GM18517 (cell line): ENCODE results near the gene MCM7.
"Not testable (repeated sequence)": the region's sequence is repeated elsewhere in the genome, so short reads cannot be mapped to it uniquely, and the experiment has no call there.

Source experiments
- ATAC-seq: cut with Tn5 transposase; IDR thresholded peaks from one replicate; pipeline ENCODE4 v1.9.1; 2021; ENCODE audit warnings: mild to moderate bottlenecking, moderate library complexity; ENCODE audit not compliant: unreplicated experiment

Gene MCM7

GRCh38 chr7:100101016-100101862 lies at the start of gene MCM7, which contains the start of gene AP4M1:
Gene MCM7 (minus strand): TSS chr7:100101397. CDS start chr7:100101294, 103 bp downstream.
Gene AP4M1 (plus strand): TSS chr7:100101643. CDS start chr7:100101715, 72 bp downstream.
- peak; percentile 78 for ATAC-seq

GRCh38 chr7:100148559-100149328 lies 47.5 kb upstream of the MCM7 start, which contains the start of gene LAMTOR4:
Gene LAMTOR4 (plus strand): TSS chr7:100148918. CDS start chr7:100148973, 55 bp downstream.
- ATAC-seq: peak; percentile 98

GRCh38 chr7:100148225-100148558 lies 47.0 kb upstream of the MCM7 start:
- no peak for ATAC-seq

- no peak for ATAC-seq
Observed at GRCh38 chr7:100147278-100147677, 46.1 kb upstream of the MCM7 start.

GRCh38 chr7:100146350-100146749 lies 45.2 kb upstream of the MCM7 start:
- not testable (repeated sequence) for ATAC-seq

- ATAC-seq: no peak
Observed at GRCh38 chr7:100142461-100142860, 41.3 kb upstream of the MCM7 start.

- no peak for ATAC-seq
Observed at GRCh38 chr7:100141555-100141949, 40.4 kb upstream of the MCM7 start.

- ATAC-seq: no peak
Observed at GRCh38 chr7:100137851-100138760, 36.9 kb upstream of the MCM7 start.

GRCh38 chr7:100132697-100133151 lies 31.5 kb upstream of the MCM7 start:
- ATAC-seq: peak; percentile 50

GRCh38 chr7:100132126-100132525 lies 30.9 kb upstream of the MCM7 start:
- ATAC-seq: no peak

GRCh38 chr7:100130608-100131453 lies 29.6 kb upstream of the MCM7 start:
- ATAC-seq: no peak

- ATAC-seq: not testable (repeated sequence)
Observed at GRCh38 chr7:100130220-100130607, 29.0 kb upstream of the MCM7 start.

- no peak for ATAC-seq
Observed at GRCh38 chr7:100128637-100128963, 27.4 kb upstream of the MCM7 start.

- ATAC-seq: peak; percentile 8
Observed at GRCh38 chr7:100127866-100128636, 26.9 kb upstream of the MCM7 start.

- ATAC-seq: peak; percentile 70
Observed at GRCh38 chr7:100126931-100127865, 26.0 kb upstream of the MCM7 start, which contains the start of gene MBLAC1. Gene MBLAC1 (plus strand): TSS chr7:100126967. CDS start chr7:100127396, 429 bp downstream.

- ATAC-seq: peak; percentile 24
Observed at GRCh38 chr7:100126239-100126930, 25.2 kb upstream of the MCM7 start.
